Activated T-cell treated with anti-CD3 and anti-CD28 coated beads, Interleukin-2, amount 50 U/mL, for 48 hours (primary cell): Measurements from ENCODE around the gene TMED8.
"Not testable (repeated sequence)": the region's sequence is repeated elsewhere in the genome, so short reads cannot be mapped to it uniquely, and the experiment has no call there.

Experiments used
- DNase-seq, 2 experiments: peaks; one replicate each; pipeline ENCODE4 v3.0.0-alpha.2; 2020

The TMED8 gene

DNA sequence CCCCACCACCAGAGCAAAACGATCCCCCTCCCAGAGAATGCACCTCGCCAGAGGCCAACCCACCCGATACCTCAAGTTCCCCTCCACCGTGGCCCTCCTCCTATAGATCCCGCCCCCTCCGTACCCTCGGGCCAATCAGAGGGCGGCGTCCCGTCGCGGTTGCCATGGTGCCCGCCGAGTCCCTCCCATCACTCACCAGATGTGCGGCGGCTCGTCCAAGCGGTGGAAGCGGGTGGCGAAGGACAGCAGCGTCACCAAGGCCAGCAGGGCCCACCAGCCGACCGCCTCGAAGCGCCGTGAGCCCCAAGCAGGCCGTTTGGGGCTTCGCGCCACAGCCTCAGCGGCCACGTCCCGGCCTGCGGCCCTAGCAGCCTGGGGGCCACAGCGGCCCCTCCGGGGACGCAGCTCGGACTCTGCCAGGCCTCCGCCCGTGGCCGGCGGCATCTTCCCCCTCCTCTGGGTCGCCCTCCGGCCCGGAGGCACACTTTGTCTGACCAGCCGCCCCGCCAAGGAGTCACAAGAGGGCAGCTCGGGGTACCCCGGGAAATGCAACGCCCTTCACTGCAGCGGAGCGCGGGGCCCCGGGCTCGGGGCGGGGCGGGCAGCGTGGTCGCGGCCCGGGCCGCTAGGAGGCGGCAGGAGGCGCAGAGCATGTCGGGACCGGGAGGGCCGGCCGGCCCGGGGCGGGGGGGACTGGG is 56.5 kb downstream of the TMED8 start, which contains the start of gene POMT2:
TSS of gene POMT2 (minus strand) at position 646 of the 698 bp plus-strand sequence. CDS start at position 444, 202 bp downstream.
- peak; percentile 94 to 95 for DNase-seq

GRCh38 chr14:77319422-77319821 is 57.5 kb downstream of the TMED8 start:
- DNase-seq = no peak

- not testable (repeated sequence) for DNase-seq
These were observed 58.1 kb downstream of the TMED8 start for GRCh38 chr14:77318756-77319155.

DNA sequence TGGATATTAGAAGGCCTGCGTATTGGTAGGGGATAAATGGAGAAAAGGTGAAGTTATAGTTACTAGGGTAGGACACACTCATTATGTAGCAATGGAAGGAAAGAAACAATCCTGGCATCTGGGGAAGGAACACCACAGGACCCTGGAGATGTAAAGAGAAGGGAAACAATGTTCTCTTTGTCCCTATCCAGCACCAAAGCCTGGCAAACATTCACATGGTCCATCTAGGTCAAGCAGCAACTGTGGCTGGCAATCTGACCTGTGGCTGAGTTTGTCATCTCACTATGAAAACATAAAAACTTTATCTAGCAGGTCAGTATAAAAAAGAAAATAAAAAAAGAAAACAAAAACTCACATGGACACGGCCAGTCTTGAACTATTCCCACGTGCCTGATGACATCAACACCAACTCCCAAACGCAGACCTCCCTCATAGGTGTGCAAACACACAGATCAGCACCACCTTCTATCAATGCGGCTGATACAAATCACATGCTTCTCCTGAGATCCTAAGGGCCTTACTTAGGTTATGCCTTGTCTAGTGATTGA is 58.8 kb downstream of the TMED8 start:
- DNase-seq = no peak

- DNase-seq = no peak
These were observed 60.0 kb downstream of the TMED8 start for GRCh38 chr14:77316872-77317301.

DNA sequence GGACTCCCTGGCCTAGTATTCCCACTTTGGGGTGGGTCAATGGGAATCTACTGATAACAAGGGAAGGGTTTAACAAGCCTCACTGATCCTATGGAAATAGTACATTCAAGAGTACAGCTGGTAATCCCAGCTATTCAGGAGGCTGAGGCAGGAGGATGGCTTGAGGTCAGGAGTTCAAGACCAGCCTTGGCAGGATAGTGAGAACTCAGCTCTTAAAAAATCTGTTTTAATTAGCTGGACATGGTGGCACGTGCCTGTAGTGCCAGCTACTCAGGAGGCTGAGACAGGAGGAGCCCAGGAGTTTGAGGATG is 60.7 kb downstream of the TMED8 start:
- no peak for DNase-seq

DNA sequence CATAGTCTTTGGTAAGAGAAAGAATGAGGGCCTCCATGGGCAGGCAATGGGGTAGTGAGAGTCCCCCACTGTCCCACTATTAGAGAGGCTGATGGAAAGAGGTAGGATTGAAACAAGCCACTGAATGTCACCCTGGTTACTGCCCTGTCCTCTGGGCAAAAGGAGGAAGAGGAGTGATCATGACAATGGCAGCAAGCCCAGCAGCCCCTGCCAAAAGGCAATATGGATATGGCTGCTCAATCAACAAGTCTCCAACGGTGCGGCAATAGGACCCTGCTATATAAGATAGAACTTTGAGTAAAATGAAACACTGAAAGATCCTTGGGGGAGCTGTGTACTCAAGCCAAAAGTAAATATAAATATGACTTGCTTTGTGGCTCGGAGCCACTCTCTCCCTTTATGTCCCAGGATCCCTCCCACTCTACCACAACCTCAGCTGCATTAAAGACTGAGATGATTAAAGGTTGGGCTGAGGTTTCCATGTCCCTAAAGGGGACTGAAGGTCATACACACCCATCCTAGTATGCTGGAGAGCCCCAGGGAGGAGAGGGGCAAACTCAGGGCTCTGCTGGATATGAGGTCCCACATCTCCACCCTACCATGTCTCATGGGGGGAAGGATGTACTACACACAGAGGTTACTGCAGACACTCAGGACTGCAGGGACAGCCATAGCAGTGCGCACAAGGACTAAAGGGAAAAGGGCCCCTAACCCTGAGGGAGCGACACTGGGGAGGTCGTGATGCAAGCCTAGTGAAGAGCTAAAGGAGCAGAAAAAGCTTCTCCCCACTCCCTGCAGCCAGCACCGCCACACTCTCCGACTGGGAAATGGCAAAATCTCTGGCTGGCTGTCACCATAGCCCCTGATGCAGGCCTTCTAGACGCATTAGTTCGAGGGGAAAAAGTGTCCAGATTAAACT is 62.1 kb downstream of the TMED8 start:
- DNase-seq = no peak

- DNase-seq = no peak
These were observed 62.9 kb downstream of the TMED8 start for GRCh38 chr14:77314043-77314442.

GRCh38 chr14:77313371-77313770 is 63.5 kb downstream of the TMED8 start:
- no peak for DNase-seq

- DNase-seq = no peak
These were observed 65.7 kb downstream of the TMED8 start for GRCh38 chr14:77311217-77311616.

GRCh38 chr14:77310026-77310425 is 66.9 kb downstream of the TMED8 start:
- DNase-seq = no peak

GRCh38 chr14:77309131-77309530 is 67.8 kb downstream of the TMED8 start:
- no peak for DNase-seq

- DNase-seq = no peak
These were observed 69.9 kb downstream of the TMED8 start for GRCh38 chr14:77306851-77307496.

- no peak for DNase-seq
These were observed 70.5 kb downstream of the TMED8 start for GRCh38 chr14:77306416-77306815.

DNA sequence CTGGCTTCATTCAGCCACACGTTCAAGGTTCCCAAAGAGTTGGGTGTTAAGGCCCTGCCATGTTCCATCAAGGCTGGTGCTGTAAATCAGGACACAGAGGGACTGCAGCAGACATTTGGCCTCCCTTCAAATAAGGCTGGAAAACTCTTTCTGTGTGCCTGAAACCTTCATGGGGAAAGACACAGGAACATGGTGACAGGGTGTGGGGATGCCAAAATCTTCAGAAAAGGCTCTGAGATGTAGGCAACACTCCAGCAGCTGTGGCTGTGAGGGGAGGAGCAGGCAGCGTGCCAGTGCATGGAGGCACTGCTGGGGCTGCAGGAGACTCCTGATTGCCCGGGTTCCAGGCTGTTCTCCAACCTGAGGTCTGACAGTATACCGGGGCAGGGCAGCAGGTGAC is 71.2 kb downstream of the TMED8 start:
- DNase-seq = no peak

DNA sequence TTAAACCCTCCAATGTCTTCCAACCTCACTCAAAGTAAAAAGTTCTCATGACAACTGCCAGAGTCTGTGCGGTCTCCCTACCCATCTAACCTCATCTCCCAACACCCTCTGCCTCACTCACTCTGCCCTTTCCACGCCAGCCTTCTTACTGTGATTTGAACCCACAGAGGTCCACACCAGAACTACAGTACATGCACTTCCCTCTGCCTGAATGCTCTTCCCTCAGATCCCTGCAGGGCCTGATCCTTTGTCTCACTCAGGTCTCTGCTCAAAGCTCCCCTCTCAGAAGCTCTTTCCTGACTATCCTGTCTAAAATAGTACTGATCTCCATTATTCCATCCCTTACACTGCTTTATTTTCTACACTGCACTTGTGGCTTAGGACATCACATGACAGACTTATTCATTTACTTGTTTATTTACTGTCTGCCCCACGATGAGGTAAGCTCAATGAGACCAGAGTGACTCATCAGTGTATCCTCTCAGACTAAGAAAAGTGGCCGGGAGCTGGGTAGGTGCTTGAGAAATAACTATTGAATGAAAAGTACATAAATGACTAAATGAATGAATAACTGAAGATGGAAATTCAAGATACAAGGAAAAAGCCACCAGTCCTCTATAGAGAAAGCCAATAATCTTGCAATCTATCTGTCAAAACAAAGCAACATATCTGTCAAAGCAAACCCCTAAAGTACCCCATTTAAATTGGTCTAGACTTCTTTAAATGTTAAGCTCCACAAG is 73.3 kb downstream of the TMED8 start:
- peak; percentile 46 to 55 for DNase-seq

DNA sequence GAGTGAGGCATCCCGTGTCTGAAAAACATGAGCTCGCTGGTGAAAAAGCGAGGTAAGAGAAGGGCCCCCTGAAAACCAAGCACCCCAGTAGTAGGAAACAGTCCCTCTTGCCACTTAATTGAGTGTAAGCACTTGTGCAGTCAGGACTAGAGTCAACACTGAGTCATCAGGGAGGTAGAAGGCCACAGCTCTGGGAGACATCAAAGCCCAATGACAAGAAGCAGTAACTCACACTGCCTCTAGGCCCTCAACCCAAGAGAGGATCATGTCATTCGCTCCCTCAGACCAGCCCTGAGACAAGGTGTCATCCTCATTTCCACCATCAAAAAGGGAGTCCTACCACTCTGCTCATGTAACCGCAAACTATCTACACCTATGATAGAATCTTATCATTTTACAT is 74.0 kb downstream of the TMED8 start:
- peak; percentile 58 to 69 for DNase-seq

DNA sequence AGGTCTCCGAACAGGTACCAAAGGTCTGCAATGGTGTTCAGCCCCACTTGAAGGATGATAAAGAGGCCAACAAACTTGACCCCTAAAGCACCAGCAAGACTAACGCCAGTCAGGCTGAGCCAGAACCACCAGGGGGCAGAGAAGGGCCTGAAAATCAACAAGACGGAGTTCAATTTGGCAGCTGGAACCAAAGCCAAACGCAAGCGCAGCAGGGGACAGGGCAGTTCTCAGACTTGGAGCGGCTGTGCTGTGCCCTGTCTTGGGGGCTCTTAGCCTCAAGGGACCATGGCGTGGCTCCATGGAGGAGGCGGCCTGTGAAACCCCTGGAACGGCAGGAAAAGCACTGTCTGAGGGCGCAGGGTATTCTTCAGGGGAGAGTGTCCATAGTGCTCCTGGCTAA is 75.8 kb downstream of the TMED8 start:
- DNase-seq = peak; percentile 79 to 81

DNA sequence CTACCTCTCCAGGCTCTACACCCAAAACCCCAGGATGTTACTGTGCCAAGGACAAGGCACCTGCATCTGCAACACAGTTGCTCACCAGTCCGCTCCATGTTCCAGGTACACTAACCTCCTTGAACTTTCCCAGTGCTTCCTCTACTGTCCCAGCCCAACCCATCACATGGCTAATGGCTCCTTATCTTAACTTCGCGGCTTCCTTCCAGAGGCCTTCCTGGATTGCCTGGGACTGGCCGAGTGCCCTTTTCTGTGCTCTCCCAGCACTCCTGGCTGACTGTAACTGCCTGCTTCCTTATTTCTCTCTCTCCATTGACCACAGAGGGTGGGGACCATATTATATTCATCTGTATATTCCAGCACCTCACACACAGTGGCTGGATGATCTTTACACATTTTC is 77.1 kb downstream of the TMED8 start:
- DNase-seq = no peak

- no peak for DNase-seq
These were observed 80.0 kb downstream of the TMED8 start for GRCh38 chr14:77296906-77297305.

DNA sequence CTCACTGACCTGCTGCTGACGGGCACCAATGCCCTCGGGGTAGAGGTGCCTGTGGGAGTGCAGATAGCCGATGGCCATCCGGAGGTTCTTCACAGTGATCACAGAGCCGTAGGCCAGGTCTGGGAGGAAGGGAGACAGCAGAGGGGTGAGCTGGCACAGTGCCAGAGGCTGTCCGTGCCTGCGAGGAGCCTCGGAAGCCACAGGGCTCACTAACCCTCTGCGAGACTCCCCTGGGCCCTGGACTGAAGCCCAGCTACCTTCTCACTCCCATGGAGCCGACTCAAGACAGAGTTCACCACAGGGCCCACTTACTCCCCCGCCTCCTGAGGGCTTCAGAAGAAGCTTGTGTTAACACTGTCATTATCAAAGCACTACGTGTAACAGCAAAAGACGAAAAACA is 80.7 kb downstream of the TMED8 start:
- DNase-seq = no peak

- DNase-seq = no peak
These were observed 86.2 kb downstream of the TMED8 start for GRCh38 chr14:77290705-77291104.

- DNase-seq = no peak
These were observed 90.3 kb downstream of the TMED8 start for GRCh38 chr14:77286576-77286975.
